ENCODE data around the gene CCDC85B. TPM values are rescaled to one million over a fixed set of nuclear protein-coding genes. Genes with fewer than 3 reads are reported as not detected.
A peak's percentile ranks its signal among the peaks of the same experiment; 100 is the strongest.

The CCDC85B gene
- total RNA-seq, 1 experiment from 2014 or later = 27.3 TPM

- DNase-seq (ENCODE audit: extremely low read depth, low read depth) = no peak
Measured at GRCh38 chr11:65867284-65868071, 23.0 kb upstream of the CCDC85B start.

- no peak for DNase-seq (ENCODE audit: extremely low read depth, low read depth)
Measured at GRCh38 chr11:65868076-65868667, 22.3 kb upstream of the CCDC85B start.

- DNase-seq (ENCODE audit: extremely low read depth, low read depth) = no peak
Measured at GRCh38 chr11:65868907-65869306, 21.6 kb upstream of the CCDC85B start.

GRCh38 chr11:65869643-65870306 lies 20.7 kb upstream of the CCDC85B start:
- no peak for DNase-seq (ENCODE audit: extremely low read depth, low read depth)

GRCh38 chr11:65870307-65870658 lies 20.2 kb upstream of the CCDC85B start:
- no peak for DNase-seq (ENCODE audit: extremely low read depth, low read depth)

- DNase-seq (ENCODE audit: extremely low read depth, low read depth) = no peak
Measured at GRCh38 chr11:65870706-65871681, 19.5 kb upstream of the CCDC85B start.

GRCh38 chr11:65871811-65872548 lies 18.5 kb upstream of the CCDC85B start:
- no peak for DNase-seq (ENCODE audit: extremely low read depth, low read depth)

- DNase-seq (ENCODE audit: extremely low read depth, low read depth) = no peak
Measured at GRCh38 chr11:65872586-65873317, 17.7 kb upstream of the CCDC85B start, which contains the start of gene EFEMP2. EFEMP2 (minus strand) TSS chr11:65872800; CDS start chr11:65872354, 446 bp downstream.

- peak; percentile 86 for DNase-seq (ENCODE audit: extremely low read depth, low read depth)
Measured at GRCh38 chr11:65873318-65874156, 16.9 kb upstream of the CCDC85B start.

- no peak for DNase-seq (ENCODE audit: extremely low read depth, low read depth)
Measured at GRCh38 chr11:65879617-65880016, 10.9 kb upstream of the CCDC85B start, which contains the start of gene CTSW. CTSW (plus strand) TSS chr11:65879837; CDS start chr11:65879855, 18 bp downstream.

GRCh38 chr11:65880027-65880426 lies 10.4 kb upstream of the CCDC85B start:
- no peak for DNase-seq (ENCODE audit: extremely low read depth, low read depth)

GRCh38 chr11:65880844-65881421 lies 9.5 kb upstream of the CCDC85B start:
- no peak for DNase-seq (ENCODE audit: extremely low read depth, low read depth)

GRCh38 chr11:65882120-65883057 lies 8.1 kb upstream of the CCDC85B start:
- DNase-seq (ENCODE audit: extremely low read depth, low read depth) = no peak

- no peak for DNase-seq (ENCODE audit: extremely low read depth, low read depth)
Measured at GRCh38 chr11:65883058-65883761, 7.3 kb upstream of the CCDC85B start.

- DNase-seq (ENCODE audit: extremely low read depth, low read depth) = no peak
Measured at GRCh38 chr11:65883786-65884715, 6.4 kb upstream of the CCDC85B start.

Data from NCI-H460 (cell line).